ENCODE data around the gene SPDYC. TPM values are rescaled to one million over a fixed set of nuclear protein-coding genes. Genes with fewer than 3 reads are reported as not detected.
A peak's percentile ranks its signal among the peaks of the same experiment; 100 is the strongest.

SPDYC gene
- total and polyA plus RNA-seq, 9 of the 15 experiments (the other 6 are each of a cell fraction or from before 2014, with no cell fraction given), result 4.4 to 18.8 (median 9.2) TPM

GRCh38 chr11:65181569-65182257 is 11.7 kb downstream of the SPDYC start, which contains the start of gene CAPN1 (continued):
- no peak for TF ChIP-seq HBP1 (CRISPR knock-in tag; IDR thresholded peaks at IDR 0.05)
- no peak for TF ChIP-seq TCFL5 (CRISPR knock-in tag; conservative IDR thresholded peaks at IDR 0.05)
- TF ChIP-seq MYNN (IDR thresholded peaks at IDR 0.05), result no peak
- no peak for TF ChIP-seq MYNN (CRISPR knock-in tag; IDR thresholded peaks at IDR 0.05)
- peak; percentile 98 for TF ChIP-seq VEZF1 (CRISPR knock-in tag; IDR thresholded peaks at IDR 0.05)
- TF ChIP-seq RCOR1 (IDR thresholded peaks at IDR 0.05; ENCODE audit: borderline replicate concordance in 1 of 2, low read depth in 2 of 2, low read length in 2 of 2), result peak in 1 of 2 experiments; percentile 87; a peak in 2 of 4 replicates
- TF ChIP-seq ZBTB17 (CRISPR knock-in tag; IDR thresholded peaks at IDR 0.05), result no peak
- TF ChIP-seq TFE3 (CRISPR knock-in tag; IDR thresholded peaks at IDR 0.05), result no peak
- no peak for TF ChIP-seq ZNF165 (CRISPR knock-in tag; IDR thresholded peaks at IDR 0.05; ENCODE audit: borderline replicate concordance)
- no peak for TF ChIP-seq RBBP5 (IDR thresholded peaks at IDR 0.05; ENCODE audit: borderline replicate concordance, insufficient read depth, low read length, poor library complexity, severe bottlenecking)
- TF ChIP-seq CEBPG (CRISPR knock-in tag; IDR thresholded peaks at IDR 0.05), result no peak
- TF ChIP-seq CEBPG (tag; conservative IDR thresholded peaks at IDR 0.05 in 1 of 2, IDR thresholded peaks at IDR 0.05 in 1 of 2), result no peak
- no peak for TF ChIP-seq ZNF695 (CRISPR knock-in tag; IDR thresholded peaks at IDR 0.05)
- no peak for TF ChIP-seq DDX20 (tag; IDR thresholded peaks at IDR 0.05; ENCODE audit: low read depth)
- no peak for TF ChIP-seq NFE2 (IDR thresholded peaks at IDR 0.05; ENCODE audit: low read depth)
- no peak for TF ChIP-seq ZNF57 (CRISPR knock-in tag; IDR thresholded peaks at IDR 0.05)
- TF ChIP-seq TAF1 (IDR thresholded peaks at IDR 0.05; ENCODE audit: control insufficient read depth, extremely low read depth, insufficient read depth, low read length, severe bottlenecking), result no peak
- no peak for TF ChIP-seq RERE (CRISPR knock-in tag; IDR thresholded peaks at IDR 0.05; ENCODE audit: borderline replicate concordance)
